BJ (cell line): ENCODE data around the gene CADM2. TPM values are rescaled to one million over a fixed set of nuclear protein-coding genes. Genes with fewer than 3 reads are reported as not detected.

Experiments used
- CTCF ChIA-PET: fragments of 350-600 bp; formaldehyde crosslinking; extraction: SDS; loops from one replicate; lab custom pipeline; 2021; ENCODE audit warnings: antibody characterized with exemption, inconsistent platforms; lab: Yijun Ruan, JAX
- POLR2A ChIA-PET: fragments of 300-600 bp; sonication (Branson Sonifier 250); formaldehyde crosslinking; extraction: SDS; loops from one replicate; lab custom pipeline; 2021; ENCODE audit warnings: antibody characterized with exemption; lab: Charles Lee
- DNase-seq: peaks from one replicate; pipeline ENCODE4 v3.0.0-alpha.2; 2011; ENCODE audit warnings: low read depth
- H3K27me3 ChIP-seq: 2 replicates; pipeline ENCODE4 v1.6.0; 2011; ENCODE audit warnings: low read length; ENCODE audit not compliant: control insufficient read depth, insufficient read depth
- H3K36me3 ChIP-seq: 2 replicates; pipeline ENCODE4 v1.5.1; 2011; ENCODE audit warnings: low read length; ENCODE audit not compliant: control insufficient read depth, insufficient read depth
- H3K4me3 ChIP-seq: 2 replicates; pipeline ENCODE4 v1.5.1; 2011; ENCODE audit warnings: low read depth, mild to moderate bottlenecking, control low read depth, low read length
- polyA plus RNA-seq: library from polyadenylated mRNA; depleted of rRNA; stranded (reverse); fragments of >200 nt; gene quantifications from 2 replicates; pipeline ENCODE4 v1.2.3, GENCODE V29; 2011
- TF ChIP-seq, protein P1 (sequence below): IDR thresholded peaks from 2 replicates; pipeline ENCODE4 v1.5.1; 2011; ENCODE audit warnings: low read depth, mild to moderate bottlenecking, control low read depth, inconsistent platforms, low read length, moderate library complexity; ENCODE audit not compliant: insufficient read depth

CADM2 gene
- polyA plus RNA-seq, 1 experiment, result not detected

DNA sequence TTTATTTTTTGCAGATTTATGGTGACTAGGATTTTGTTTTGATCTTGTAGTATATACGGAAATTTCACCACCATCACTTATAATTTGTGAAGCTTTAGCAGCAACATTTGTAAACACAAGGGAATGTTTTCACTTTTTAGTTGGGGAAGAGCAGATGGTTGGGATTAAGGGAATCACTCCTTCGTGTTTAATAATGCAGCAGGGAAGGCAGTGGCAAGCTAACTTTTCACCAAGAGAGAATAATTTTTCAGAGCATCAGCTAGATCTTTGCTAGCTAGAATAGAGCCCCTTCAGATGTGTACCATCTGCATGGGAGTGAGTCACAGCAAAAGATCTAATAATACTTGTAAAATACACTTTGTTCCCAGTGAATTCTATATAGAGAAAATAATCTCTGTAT is 632.7 kb downstream of the CADM2 start:
- POLR2A ChIA-PET, result no interaction called here
- no peaks in the 10 kb centered on the region for H3K27me3 ChIP-seq
- TF ChIP-seq, protein P1, sequence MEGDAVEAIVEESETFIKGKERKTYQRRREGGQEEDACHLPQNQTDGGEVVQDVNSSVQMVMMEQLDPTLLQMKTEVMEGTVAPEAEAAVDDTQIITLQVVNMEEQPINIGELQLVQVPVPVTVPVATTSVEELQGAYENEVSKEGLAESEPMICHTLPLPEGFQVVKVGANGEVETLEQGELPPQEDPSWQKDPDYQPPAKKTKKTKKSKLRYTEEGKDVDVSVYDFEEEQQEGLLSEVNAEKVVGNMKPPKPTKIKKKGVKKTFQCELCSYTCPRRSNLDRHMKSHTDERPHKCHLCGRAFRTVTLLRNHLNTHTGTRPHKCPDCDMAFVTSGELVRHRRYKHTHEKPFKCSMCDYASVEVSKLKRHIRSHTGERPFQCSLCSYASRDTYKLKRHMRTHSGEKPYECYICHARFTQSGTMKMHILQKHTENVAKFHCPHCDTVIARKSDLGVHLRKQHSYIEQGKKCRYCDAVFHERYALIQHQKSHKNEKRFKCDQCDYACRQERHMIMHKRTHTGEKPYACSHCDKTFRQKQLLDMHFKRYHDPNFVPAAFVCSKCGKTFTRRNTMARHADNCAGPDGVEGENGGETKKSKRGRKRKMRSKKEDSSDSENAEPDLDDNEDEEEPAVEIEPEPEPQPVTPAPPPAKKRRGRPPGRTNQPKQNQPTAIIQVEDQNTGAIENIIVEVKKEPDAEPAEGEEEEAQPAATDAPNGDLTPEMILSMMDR, result no peak
- CTCF ChIA-PET, result no interaction called here
- DNase-seq, result no peak
- no peaks in the 10 kb centered on the region for H3K36me3 ChIP-seq
- H3K4me3 ChIP-seq, result no peak overlapping the region

DNA sequence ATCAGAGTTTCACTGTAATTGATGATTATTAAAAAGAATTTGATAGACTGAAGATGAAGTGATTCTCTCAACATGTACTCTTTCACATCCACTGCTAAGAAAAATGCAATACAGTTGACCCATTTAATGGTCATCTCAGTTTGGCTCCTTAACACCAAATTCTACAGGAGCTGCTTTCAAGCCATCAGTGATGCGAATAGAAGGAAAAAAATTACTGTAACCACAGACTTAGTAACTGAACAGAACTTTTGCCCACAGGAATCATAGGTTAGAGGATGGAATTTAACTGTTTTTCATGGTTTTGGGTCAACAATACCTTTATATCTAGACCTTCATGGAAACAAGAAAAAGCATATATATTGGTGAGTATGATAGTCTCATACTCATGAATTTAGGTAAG is 633.5 kb downstream of the CADM2 start:
- no peaks in the 10 kb centered on the region for H3K27me3 ChIP-seq
- no peak overlapping the region for H3K4me3 ChIP-seq
- ChIA-PET CTCF (no interaction called here), POLR2A (no interaction called here)
- no peaks in the 10 kb centered on the region for H3K36me3 ChIP-seq
- no peak for DNase-seq
- TF ChIP-seq, protein P1, result no peak

DNA sequence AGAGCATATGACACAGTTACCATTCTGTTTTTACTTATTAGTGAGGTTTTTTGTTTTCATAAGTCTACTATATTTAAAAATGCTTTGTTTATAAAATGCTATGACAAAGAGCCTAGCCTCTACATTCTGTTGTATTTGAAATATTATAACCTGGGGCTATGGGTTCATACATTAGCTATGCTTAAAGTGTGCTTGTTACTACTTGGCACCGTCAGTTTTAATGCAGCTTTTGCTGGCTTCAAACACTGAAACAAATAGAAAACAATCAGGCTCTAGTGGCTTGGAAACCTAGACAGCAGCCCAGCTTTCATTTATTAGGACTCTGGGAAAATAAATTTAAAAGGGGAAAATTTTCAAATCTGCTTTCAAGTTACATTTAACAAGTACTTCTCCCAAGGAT is 635.9 kb downstream of the CADM2 start:
- DNase-seq, result no peak
- CTCF ChIA-PET, result no interaction called here
- Histone ChIP-seq H3K4me3 (no peak overlapping the region), H3K36me3 (no peaks in the 10 kb centered on the region), H3K27me3 (no peaks in the 10 kb centered on the region)
- TF ChIP-seq, protein P1, result no peak
- POLR2A ChIA-PET, result no interaction called here

DNA sequence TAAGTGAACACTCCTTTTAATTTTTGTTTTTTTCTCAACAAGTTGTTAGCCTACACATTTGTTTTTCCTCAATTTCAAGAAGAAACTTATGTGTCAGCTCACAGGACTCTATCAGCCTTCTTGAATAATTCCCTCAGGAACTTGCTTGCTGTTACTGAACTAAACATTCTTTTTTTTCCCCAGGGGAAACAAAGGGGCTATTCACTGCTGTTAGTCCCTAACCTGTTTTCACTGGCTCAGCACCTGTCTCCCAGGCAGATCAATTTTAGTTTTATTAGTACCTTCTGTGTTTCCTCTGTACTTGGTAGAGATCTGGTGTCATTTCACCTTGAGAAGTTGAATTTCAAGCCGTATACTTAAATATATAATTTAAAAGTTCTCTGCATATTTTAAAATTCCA is 644.6 kb downstream of the CADM2 start:
- POLR2A ChIA-PET, result no interaction called here
- DNase-seq, result no peak
- no peaks in the 10 kb centered on the region for H3K36me3 ChIP-seq
- no peaks in the 10 kb centered on the region for H3K27me3 ChIP-seq
- no peak overlapping the region for H3K4me3 ChIP-seq
- TF ChIP-seq, protein P1, result no peak
- CTCF ChIA-PET, result no interaction called here

DNA sequence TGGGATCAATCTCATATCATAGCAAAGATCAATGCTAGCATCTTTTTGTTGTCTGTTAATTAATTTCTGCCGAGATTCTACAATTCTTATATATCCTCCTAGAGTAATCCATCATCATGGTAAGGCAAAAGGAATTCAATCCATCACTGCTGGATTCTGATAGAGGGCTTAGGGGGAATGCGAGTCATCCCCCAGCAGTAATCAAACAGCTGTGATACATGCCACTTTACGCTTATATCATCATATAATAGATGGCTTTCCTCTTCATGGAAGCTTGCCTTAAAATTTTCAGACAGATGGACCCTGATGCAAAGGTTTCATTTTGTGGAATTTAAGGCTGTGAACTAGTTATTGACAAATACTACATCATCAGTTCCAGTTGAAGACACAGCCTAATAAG is 645.9 kb downstream of the CADM2 start:
- no peak for DNase-seq
- CTCF ChIA-PET, result interaction anchor here (0.6 kb wide), 1 partner anchor 606 kb away, joined by 4 read pairs; no protein-coding TSS in a partner anchor
- Histone ChIP-seq H3K27me3 (no peaks in the 10 kb centered on the region), H3K4me3 (no peak overlapping the region), H3K36me3 (no peaks in the 10 kb centered on the region)
- POLR2A ChIA-PET, result no interaction called here
- TF ChIP-seq, protein P1, result no peak
